Fibroblast of mammary gland (primary cell): ENCODE data around the gene TRIM8.

ENCODE experiments used
- DNase-seq: peaks from one replicate; pipeline ENCODE4 v3.0.0-alpha.2; 2010; ENCODE audit warnings: low read depth
- H3K4me3 ChIP-seq: 2 replicates; pipeline ENCODE4 v1.5.1; 2011; ENCODE audit warnings: low read depth, mild to moderate bottlenecking, low read length, moderate library complexity; ENCODE audit not compliant: control insufficient read depth
- TF ChIP-seq, protein P1 (sequence below): conservative IDR thresholded peaks from 2 replicates; pipeline ENCODE4 v1.5.1; 2011; ENCODE audit warnings: low read depth, low read length, inconsistent platforms; ENCODE audit not compliant: control insufficient read depth, insufficient read depth

TRIM8 gene

DNA sequence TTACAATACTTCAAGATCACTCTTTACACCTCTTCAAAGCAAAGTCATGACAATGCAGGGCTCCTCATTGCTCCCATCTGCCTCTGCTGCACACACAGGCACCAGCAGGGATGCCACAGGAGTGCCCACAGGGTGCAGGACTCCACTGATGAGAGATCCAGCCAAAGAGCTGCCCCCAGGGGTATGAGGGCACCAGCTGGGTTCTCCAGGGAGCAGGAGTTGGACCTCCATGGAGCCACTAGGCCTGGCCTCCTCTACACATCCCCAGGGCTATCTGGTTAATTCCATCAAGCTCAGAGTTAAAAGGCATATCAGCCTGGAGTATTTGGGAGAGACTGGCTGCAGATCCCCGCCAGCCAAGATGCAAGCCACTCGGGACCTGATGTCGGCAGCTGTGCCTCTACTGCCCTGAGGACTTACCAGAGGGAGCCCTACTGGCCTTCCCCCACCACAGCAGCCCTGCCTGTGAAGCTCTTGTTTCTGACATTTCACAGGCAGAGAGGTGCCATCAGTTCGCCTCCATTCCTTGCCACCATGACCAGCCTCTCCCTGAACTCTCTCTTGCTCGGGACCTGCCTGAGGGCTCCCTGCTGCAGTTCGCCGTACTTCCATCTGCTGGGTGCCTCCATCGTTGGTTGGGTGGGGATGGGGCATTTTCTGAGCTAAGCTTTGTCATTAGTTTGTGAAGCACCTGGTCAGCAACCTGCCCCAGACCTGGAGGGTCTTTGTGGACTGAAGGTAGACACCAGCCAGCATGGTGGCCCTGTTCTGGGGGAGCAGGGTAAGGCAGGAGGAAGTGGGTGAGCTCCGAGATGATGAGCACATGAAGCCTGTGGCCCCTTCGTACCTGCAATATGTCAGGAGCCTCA is 12.5 kb upstream of the TRIM8 start:
- TF ChIP-seq, protein P1, sequence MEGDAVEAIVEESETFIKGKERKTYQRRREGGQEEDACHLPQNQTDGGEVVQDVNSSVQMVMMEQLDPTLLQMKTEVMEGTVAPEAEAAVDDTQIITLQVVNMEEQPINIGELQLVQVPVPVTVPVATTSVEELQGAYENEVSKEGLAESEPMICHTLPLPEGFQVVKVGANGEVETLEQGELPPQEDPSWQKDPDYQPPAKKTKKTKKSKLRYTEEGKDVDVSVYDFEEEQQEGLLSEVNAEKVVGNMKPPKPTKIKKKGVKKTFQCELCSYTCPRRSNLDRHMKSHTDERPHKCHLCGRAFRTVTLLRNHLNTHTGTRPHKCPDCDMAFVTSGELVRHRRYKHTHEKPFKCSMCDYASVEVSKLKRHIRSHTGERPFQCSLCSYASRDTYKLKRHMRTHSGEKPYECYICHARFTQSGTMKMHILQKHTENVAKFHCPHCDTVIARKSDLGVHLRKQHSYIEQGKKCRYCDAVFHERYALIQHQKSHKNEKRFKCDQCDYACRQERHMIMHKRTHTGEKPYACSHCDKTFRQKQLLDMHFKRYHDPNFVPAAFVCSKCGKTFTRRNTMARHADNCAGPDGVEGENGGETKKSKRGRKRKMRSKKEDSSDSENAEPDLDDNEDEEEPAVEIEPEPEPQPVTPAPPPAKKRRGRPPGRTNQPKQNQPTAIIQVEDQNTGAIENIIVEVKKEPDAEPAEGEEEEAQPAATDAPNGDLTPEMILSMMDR, result no peak
- no peak overlapping the region for H3K4me3 ChIP-seq
- DNase-seq, result no peak

- DNase-seq, result peak; percentile 15
- H3K4me3 ChIP-seq, result no peak overlapping the region
- TF ChIP-seq, protein P1, result no peak
Observed at GRCh38 chr10:102632394-102633111, 11.7 kb upstream of the TRIM8 start.

DNA sequence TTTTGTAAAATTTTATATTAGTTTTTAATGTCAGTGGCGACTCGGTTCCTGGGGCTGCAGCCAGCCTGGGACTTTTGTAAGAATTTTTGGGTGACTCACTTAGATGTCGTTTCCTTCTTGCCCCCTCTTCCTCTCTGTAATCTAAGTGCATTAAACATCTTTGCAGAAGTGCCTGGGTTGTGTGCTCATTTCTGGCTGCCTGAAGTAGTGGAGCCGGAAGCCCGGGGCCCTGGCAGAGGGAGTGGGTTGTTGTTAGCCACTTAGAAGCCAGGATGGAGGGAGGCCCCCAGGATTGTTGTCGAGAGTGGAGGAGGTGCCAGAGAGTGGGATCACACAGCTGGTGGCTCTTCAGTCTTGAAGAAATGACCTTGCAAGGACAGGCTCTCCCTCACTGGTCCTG is 11.0 kb upstream of the TRIM8 start:
- peak; percentile 63 for DNase-seq
- TF ChIP-seq, protein P1, result no peak
- H3K4me3 ChIP-seq, result no peak overlapping the region

DNA sequence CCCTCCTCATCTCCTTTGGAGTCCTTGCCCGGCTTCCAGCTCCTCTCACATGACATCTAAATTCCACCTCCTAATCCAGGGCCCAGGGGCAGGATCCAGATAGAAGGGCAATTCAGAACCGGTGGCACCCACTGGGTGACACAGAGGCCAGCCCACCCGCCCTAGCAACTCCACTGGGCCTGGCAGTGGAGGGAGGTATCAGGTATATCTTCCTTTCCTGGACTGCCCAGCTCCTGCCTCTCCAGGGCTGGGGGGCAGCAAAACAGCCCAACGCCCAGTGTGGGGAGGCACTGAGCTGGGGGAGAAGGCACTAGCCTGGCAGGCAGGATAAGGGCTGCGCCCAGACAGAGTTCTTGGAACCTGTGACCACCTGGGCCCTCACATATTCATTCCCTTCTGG is 10.4 kb upstream of the TRIM8 start:
- no peak overlapping the region for H3K4me3 ChIP-seq
- DNase-seq, result no peak
- TF ChIP-seq, protein P1, result no peak

- no peak for DNase-seq
- H3K4me3 ChIP-seq, result no peak overlapping the region
- TF ChIP-seq, protein P1, result no peak
Observed at GRCh38 chr10:102634686-102635085, 9.6 kb upstream of the TRIM8 start.

DNA sequence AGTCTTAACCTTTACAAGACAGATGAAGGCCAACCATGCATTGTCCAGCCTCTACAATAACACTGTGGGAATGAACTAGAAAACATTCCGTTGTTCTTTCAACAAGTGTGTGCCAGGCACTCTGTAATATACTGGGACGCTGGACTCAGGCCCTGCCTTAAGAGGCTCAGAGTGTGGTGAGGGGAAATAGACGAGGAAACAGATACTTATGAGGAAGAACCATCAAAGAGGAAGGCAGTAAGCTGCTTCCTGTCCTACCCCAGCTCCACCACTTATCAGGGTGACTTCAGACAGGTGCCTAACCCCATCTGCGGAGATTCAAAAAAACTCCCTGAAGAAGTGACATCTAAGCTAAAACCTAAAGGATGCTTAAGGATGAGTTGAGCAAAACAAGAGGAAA is 8.9 kb upstream of the TRIM8 start:
- TF ChIP-seq, protein P1, result no peak
- no peak overlapping the region for H3K4me3 ChIP-seq
- no peak for DNase-seq
